Coronary artery (tissue), 2 donors: Measurements from ENCODE around the gene LSAMP.

Experiments
- DNase-seq: peaks from one replicate; pipeline ENCODE4 v3.0.0-alpha.2; 2017; ENCODE audit warnings: low spot score
- H3K27ac ChIP-seq, 2 donors: fragments of 200-600 bp; sonication (generic); one replicate each; pipeline ENCODE4 v1.5.1; 2016 to 2019
- H3K4me3 ChIP-seq: fragments of 200-600 bp; sonication (generic); 2 replicates; pipeline ENCODE4 v1.5.1; 2016; ENCODE audit warnings: mild to moderate bottlenecking, moderate library complexity
- CTCF ChIP-seq: fragments of 200-600 bp; sonication (generic); IDR thresholded peaks from one replicate; pipeline ENCODE4 v1.5.1; 2019; ENCODE audit warnings: antibody characterized with exemption

LSAMP gene

DNA sequence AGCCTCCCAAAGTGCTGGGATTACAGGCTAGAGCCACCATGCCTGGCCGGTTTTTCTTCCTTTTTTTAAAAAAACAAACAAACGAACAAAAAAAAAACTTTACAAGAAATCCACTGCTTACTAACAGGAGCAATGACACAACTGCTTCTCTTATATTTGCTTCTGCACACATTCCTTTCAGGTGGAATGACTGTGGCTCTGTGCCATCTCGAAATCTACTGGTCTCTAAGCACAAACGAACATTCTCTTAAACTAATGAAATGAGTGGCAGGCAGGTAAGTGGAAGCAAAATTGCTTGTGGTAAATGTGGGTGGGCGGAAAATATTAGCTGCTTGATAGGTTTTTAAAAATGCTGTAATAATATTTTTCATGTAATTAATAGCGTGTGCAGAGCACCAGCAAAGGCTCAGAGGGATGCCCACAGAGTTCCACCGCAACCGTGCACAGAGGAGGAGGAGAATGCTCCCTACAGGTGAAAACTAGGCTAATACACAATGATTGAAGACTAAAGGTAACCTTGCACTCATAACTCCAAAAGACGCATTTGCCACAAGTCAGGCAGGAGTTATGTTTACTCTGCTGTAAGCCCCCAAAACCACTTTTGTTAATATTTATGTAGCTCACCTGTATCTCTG is 77.4 kb downstream of the LSAMP start:
- TF ChIP-seq CTCF: no peak
- Histone ChIP-seq H3K27ac (no peak overlapping the region), H3K4me3 (no peak overlapping the region)
- DNase-seq: no peak

- DNase-seq: no peak
- TF ChIP-seq CTCF: no peak
- H3K4me3 ChIP-seq: no peak overlapping the region
- H3K27ac ChIP-seq: no peak overlapping the region
These were observed 89.2 kb downstream of the LSAMP start for GRCh38 chr3:116356056-116356455.

DNA sequence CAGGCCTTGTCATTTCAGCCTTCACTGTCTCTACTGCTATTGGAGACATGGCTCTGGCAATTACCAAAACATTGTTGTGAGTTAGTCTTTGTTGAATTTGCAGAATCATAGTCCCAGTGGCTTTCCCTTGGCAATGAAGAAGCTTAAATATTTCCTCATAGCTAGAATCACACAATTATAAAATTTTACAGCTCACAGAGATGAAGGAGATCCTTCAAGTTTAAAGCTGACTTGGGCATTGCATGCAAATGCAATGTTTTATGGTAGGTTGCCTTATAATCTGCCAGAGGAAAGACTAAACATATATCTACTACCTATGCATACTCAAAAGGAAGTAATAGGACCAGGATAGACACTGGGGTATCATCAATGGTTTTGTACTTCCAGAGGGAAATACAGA is 90.9 kb downstream of the LSAMP start:
- no peak overlapping the region for H3K4me3 ChIP-seq
- no peak for DNase-seq
- no peak for TF ChIP-seq CTCF
- H3K27ac ChIP-seq: no peak overlapping the region

GRCh38 chr3:116350119-116350733 is 95.1 kb downstream of the LSAMP start:
- no peak overlapping the region for H3K27ac ChIP-seq
- no peak for TF ChIP-seq CTCF
- no peak for DNase-seq
- no peak overlapping the region for H3K4me3 ChIP-seq

GRCh38 chr3:116348216-116348615 is 97.1 kb downstream of the LSAMP start:
- DNase-seq: no peak
- TF ChIP-seq CTCF: no peak
- Histone ChIP-seq H3K4me3 (no peak overlapping the region), H3K27ac (no peak overlapping the region)

- no peak overlapping the region for H3K27ac ChIP-seq
- H3K4me3 ChIP-seq: no peak overlapping the region
- no peak for DNase-seq
- no peak for TF ChIP-seq CTCF
These were observed 102.8 kb downstream of the LSAMP start for GRCh38 chr3:116342499-116342898.

- no peak for DNase-seq
- TF ChIP-seq CTCF: no peak
- Histone ChIP-seq H3K27ac (no peak overlapping the region), H3K4me3 (no peak overlapping the region)
These were observed 103.4 kb downstream of the LSAMP start for GRCh38 chr3:116341899-116342298.
